OCI-LY7 (cell line): ENCODE results near the gene ICOSLG. TPM values are rescaled to one million over a fixed set of nuclear protein-coding genes. Genes with fewer than 3 reads are reported as not detected.

Source experiments
- BruUV-seq: library from RNA; stranded (reverse); fragments of 400-500 nt; replicated peaks from 2 replicates; lab custom pipeline; 2021; lab: Mats Ljungman, UMichigan
- CTCF ChIA-PET: fragments of 300-600 bp; sonication (Branson Sonifier 250); formaldehyde crosslinking; loops from one replicate; lab custom pipeline; 2022; ENCODE audit warnings: antibody characterized with exemption; ENCODE audit not compliant: unreplicated experiment; lab: Charles Lee
- POLR2A ChIA-PET: fragments of 300-600 bp; sonication (Branson Sonifier 250); formaldehyde crosslinking; loops from one replicate; lab custom pipeline; 2022; ENCODE audit warnings: antibody characterized with exemption; lab: Charles Lee
- DNase-seq: peaks from one replicate; pipeline ENCODE4 v3.0.0-alpha.2; 2015; ENCODE audit warnings: low spot score
- H2AFZ ChIP-seq: fragments of 200-600 bp; sonication (generic), shearing (Covaris generic); 2 replicates; pipeline ENCODE4 v1.6.1; 2014; ENCODE audit warnings: mild to moderate bottlenecking, antibody characterized with exemption, low read length, moderate library complexity
- H3K27ac ChIP-seq: fragments of 200-600 bp; sonication (generic); 2 replicates; pipeline ENCODE4 v1.5.1; 2014; ENCODE audit warnings: mixed run types, low read depth, mild to moderate bottlenecking, moderate library complexity, low read length, inconsistent platforms; ENCODE audit not compliant: poor library complexity, severe bottlenecking
- H3K36me3 ChIP-seq: fragments of 200-600 bp; sonication (generic); 2 replicates; pipeline ENCODE4 v1.6.1; 2014; ENCODE audit warnings: mild to moderate bottlenecking, antibody characterized with exemption, low read length, moderate library complexity, mixed read lengths; ENCODE audit not compliant: insufficient read depth
- H3K4me1 ChIP-seq: fragments of 200-600 bp; sonication (generic); 2 replicates; pipeline ENCODE4 v1.5.1; 2014; ENCODE audit warnings: mild to moderate bottlenecking, low read length; ENCODE audit not compliant: insufficient read depth, poor library complexity, severe bottlenecking
- H3K4me2 ChIP-seq: fragments of 200-600 bp; sonication (generic); 2 replicates; pipeline ENCODE4 v1.6.1; 2014; ENCODE audit warnings: mild to moderate bottlenecking, low read length
- H3K4me3 ChIP-seq: fragments of 200-600 bp; sonication (generic); 2 replicates; pipeline ENCODE4 v1.5.1; 2014; ENCODE audit warnings: mild to moderate bottlenecking, low read depth, low read length; ENCODE audit not compliant: poor library complexity, severe bottlenecking
- H3K79me2 ChIP-seq: fragments of 200-600 bp; sonication (generic); 2 replicates; pipeline ENCODE4 v1.6.1; 2016; ENCODE audit warnings: low read depth, mild to moderate bottlenecking, low read length, moderate library complexity, mixed read lengths; ENCODE audit not compliant: insufficient read depth
- H3K9me2 ChIP-seq: fragments of 200-600 bp; sonication (generic); 2 replicates; pipeline ENCODE4 v1.6.1; 2016; ENCODE audit warnings: mild to moderate bottlenecking, low read length, mixed read lengths; ENCODE audit not compliant: insufficient read depth
- H3K9me3 ChIP-seq: fragments of 200-600 bp; sonication (generic); 2 replicates; pipeline ENCODE4 v1.6.1; 2014; ENCODE audit warnings: mild to moderate bottlenecking, mixed run types, low read length, mixed read lengths
- H4K20me1 ChIP-seq: fragments of 200-600 bp; sonication (generic); 2 replicates; pipeline ENCODE4 v1.6.1; 2014; ENCODE audit warnings: mild to moderate bottlenecking, antibody characterized with exemption, low read length, moderate library complexity, mixed read lengths; ENCODE audit not compliant: insufficient read depth
- EZH2phosphoT487 ChIP-seq: fragments of 200-600 bp; sonication (generic); IDR thresholded peaks from 2 replicates; pipeline ENCODE4 v1.6.1; 2018; ENCODE audit warnings: low read depth, borderline replicate concordance, mild to moderate bottlenecking, mixed run types, antibody characterized with exemption, low read length, moderate library complexity, mixed read lengths
- intact Hi-C: fragments of 100-400 bp; cut with micrococcal nuclease; formaldehyde crosslinking; loops from one replicate; pipeline ENCODE4 v1.10.0; 2022; ENCODE audit not compliant: unreplicated experiment
- total RNA-seq, 2 experiments: library from RNA; depleted of rRNA in 1 of 2; stranded (reverse); fragments of >200 nt in 1 of 2; shearing (Covaris generic) in 1 of 2; gene quantifications; 2 replicates each; pipeline ENCODE4 v1.2.3, GENCODE V29; 2014 to 2022
- TF ChIP-seq, protein P1 (sequence below): fragments of 200-600 bp; sonication (generic); conservative IDR thresholded peaks from 2 replicates; pipeline ENCODE4 v1.5.1; 2014; ENCODE audit warnings: mild to moderate bottlenecking, antibody characterized with exemption, low read length, moderate library complexity, mixed read lengths

ICOSLG gene
- total RNA-seq, 2 experiments from 2014 or later: 5.2 to 8.3 TPM

DNA sequence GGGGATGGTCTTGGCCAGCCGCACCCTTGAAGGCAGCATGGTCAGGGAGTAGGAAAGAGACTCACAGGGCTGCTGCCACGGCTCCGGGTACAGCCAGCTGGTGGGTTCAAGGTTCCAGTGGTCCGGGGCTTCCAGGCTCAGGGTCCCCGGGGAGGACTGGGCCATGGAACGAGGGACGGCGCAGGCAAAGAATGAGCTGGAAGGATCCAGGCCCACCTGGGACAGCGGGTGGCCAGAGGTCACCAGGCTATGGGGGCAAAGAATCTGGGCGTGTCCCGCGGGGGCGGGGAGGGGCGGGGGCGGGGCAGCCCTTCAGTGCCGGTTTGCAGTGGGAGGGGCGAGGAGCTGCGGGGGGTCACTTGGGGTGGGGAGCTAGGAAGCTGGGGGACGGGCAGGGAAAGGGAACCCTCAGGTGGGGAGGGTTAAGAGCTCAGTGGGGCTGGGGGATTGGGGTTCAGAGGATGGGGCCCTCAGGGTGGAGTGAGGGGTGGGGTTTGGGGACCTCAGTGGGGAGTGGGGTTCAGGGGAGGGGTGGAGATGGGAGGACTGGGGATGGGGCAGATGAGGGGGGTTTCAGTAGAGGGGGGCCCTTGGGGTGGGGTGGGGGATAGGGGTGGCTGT is 21.0 kb upstream of the ICOSLG start, which contains the start of gene DNMT3L:
Gene DNMT3L, minus strand, starts transcription at position 223 of the 621 bp plus-strand sequence. CDS start 638 bp downstream, outside the sequence.
- Histone ChIP-seq H3K36me3 (no peaks in the 10 kb centered on the region), H3K79me2 (no peaks in the 10 kb centered on the region), H3K4me3 (no peak within 1 kb of the TSS), H3K4me2 (no peak within 1 kb of the TSS), H3K9me2 (no peaks in the 10 kb centered on the region), H3K27ac (no peak within 1 kb of the TSS), H3K9me3 (no peaks in the 10 kb centered on the region), H3K4me1 (no peaks in the 10 kb centered on the region), H2AFZ (no peak within 1 kb of the TSS), H4K20me1 (no peaks in the 10 kb centered on the region)
- no TSS peak for BruUV-seq
- POLR2A ChIA-PET: no interaction called here
- TF ChIP-seq EZH2phosphoT487: no peak
- TF ChIP-seq, protein P1, sequence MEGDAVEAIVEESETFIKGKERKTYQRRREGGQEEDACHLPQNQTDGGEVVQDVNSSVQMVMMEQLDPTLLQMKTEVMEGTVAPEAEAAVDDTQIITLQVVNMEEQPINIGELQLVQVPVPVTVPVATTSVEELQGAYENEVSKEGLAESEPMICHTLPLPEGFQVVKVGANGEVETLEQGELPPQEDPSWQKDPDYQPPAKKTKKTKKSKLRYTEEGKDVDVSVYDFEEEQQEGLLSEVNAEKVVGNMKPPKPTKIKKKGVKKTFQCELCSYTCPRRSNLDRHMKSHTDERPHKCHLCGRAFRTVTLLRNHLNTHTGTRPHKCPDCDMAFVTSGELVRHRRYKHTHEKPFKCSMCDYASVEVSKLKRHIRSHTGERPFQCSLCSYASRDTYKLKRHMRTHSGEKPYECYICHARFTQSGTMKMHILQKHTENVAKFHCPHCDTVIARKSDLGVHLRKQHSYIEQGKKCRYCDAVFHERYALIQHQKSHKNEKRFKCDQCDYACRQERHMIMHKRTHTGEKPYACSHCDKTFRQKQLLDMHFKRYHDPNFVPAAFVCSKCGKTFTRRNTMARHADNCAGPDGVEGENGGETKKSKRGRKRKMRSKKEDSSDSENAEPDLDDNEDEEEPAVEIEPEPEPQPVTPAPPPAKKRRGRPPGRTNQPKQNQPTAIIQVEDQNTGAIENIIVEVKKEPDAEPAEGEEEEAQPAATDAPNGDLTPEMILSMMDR: no peak
- no peak for DNase-seq
- CTCF ChIA-PET: no interaction called here
- intact Hi-C loops: no loop called here

DNA sequence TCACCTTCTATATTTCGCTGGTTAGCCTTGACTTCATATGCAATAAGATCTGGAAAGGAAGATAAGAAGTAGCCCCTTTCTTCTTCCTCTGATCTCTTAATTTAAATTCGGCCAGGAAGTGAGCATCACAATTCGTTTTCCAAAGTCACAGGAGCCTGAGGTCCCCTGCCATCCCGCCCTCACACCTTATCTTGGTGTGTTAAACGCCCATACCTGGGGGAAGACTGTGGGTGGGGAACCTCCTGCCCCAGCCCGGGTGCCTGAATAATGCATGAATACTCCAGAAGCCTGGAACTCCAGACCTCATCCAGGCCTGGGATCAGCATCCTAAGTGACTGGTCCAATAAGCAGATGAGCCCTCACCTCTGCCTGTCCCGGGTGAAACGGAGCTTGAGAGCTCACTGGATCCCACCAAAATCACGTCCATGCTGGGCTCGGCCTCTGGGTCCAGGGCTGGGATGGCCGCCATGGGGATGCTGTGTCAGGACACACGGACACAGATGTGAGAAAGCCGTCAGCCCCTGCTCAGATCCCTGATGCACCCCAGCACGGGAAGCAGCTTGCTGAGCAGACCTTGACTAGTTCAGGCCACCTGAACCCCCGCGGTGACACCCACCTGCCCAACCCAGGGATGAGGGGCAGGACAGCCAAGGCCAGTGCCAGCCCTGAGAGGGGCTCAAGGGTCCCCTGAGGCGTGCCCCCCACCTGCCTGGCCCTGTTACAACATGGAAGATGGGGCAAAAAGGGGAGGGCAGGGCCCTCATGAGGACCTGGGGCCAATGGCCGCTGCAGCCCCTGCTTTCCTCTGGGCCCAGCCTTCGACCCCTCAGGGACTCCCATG is 20.3 kb upstream of the ICOSLG start:
- ChIA-PET POLR2A (no interaction called here), CTCF (no interaction called here)
- H3K36me3 ChIP-seq: no peaks in the 10 kb centered on the region
- H3K9me2 ChIP-seq: no peaks in the 10 kb centered on the region
- no peaks in the 10 kb centered on the region for H3K9me3 ChIP-seq
- intact Hi-C loops: no loop called here
- H4K20me1 ChIP-seq: no peaks in the 10 kb centered on the region
- no peak overlapping the region for H3K4me2 ChIP-seq
- no peaks in the 10 kb centered on the region for H3K4me1 ChIP-seq
- no TSS peak for BruUV-seq
- no peak for DNase-seq
- H3K79me2 ChIP-seq: no peaks in the 10 kb centered on the region
- TF ChIP-seq EZH2phosphoT487: no peak
- TF ChIP-seq, protein P1: no peak
- H3K27ac ChIP-seq: no peak overlapping the region
- H2AFZ ChIP-seq: no peak overlapping the region
- H3K4me3 ChIP-seq: no peak overlapping the region

DNA sequence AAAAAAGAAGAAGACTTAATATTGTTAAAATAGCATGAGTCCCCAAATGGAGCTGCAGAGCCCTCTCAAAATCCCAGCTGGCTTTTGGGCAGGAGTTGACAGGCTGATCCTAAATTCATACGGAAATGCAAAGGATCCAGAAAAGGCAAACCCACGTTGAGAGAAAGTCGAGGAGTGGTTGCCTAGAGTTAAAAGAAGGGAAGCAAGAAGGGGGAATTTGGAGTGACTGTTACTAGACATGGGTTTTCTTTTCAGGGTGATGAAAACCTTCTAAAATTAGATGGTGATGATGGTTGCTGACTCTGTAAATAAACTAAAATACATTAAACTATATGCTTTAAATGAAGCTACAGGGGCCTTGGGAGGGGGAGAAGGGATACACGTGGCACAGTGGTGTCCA is 19.3 kb upstream of the ICOSLG start:
- Histone ChIP-seq H3K9me2 (no peaks in the 10 kb centered on the region), H3K4me3 (no peak overlapping the region), H3K4me2 (no peak overlapping the region), H3K79me2 (no peaks in the 10 kb centered on the region), H3K4me1 (no peaks in the 10 kb centered on the region), H2AFZ (no peak overlapping the region), H3K27ac (no peak overlapping the region), H3K36me3 (no peaks in the 10 kb centered on the region), H3K9me3 (no peaks in the 10 kb centered on the region), H4K20me1 (no peaks in the 10 kb centered on the region)
- intact Hi-C loops: no loop called here
- ChIA-PET POLR2A (no interaction called here), CTCF (no interaction called here)
- TF ChIP-seq EZH2phosphoT487: no peak
- TF ChIP-seq, protein P1: no peak
- no TSS peak for BruUV-seq
- no peak for DNase-seq
